IMR-90 (cell line): Measurements from ENCODE around the gene TMED4. TPM values are rescaled to one million over a fixed set of nuclear protein-coding genes. Genes with fewer than 3 reads are reported as not detected.

ENCODE experiments used
- ATAC-seq: fragments of 200-7000 bp; cut with Tn5 transposase; 2 replicates; pipeline ENCODE4 v1.9.1; 2020; ENCODE audit warnings: low read depth, mild to moderate bottlenecking, moderate library complexity
- BruUV-seq: library from RNA; stranded (reverse); fragments of 400-500 nt; replicated peaks from 2 replicates; lab custom pipeline; 2021; lab: Mats Ljungman, UMichigan
- CTCF ChIA-PET: fragments of 300-600 bp; formaldehyde crosslinking; extraction: SDS; loops from one replicate; lab custom pipeline; 2021; ENCODE audit warnings: antibody characterized with exemption; lab: Yijun Ruan, JAX
- POLR2A ChIA-PET: fragments of 300-600 bp; sonication (Branson Sonifier 250); formaldehyde crosslinking; loops from one replicate; lab custom pipeline; 2022; ENCODE audit warnings: antibody characterized with exemption; ENCODE audit not compliant: unreplicated experiment; lab: Charles Lee
- DNase-seq: peaks from one replicate; pipeline ENCODE4 v3.0.0; 2013
- H2AFZ ChIP-seq: replicated peaks from 2 replicates; pipeline ENCODE3; 2013; ENCODE audit warnings: low read length, mild to moderate bottlenecking; ENCODE audit not compliant: poor library complexity
- H2AK5ac ChIP-seq: 2 replicates; pipeline ENCODE4 v1.6.1; 2013; ENCODE audit warnings: low read depth, low read length, inconsistent platforms
- H2AK9ac ChIP-seq: replicated peaks from 2 replicates; pipeline ENCODE3; 2013; ENCODE audit warnings: mild to moderate bottlenecking, low read depth, low read length, moderate library complexity; ENCODE audit not compliant: poor library complexity
- H2BK120ac ChIP-seq: 2 replicates; pipeline ENCODE4 v1.6.1; 2013; ENCODE audit warnings: low read depth, low read length, inconsistent platforms
- H2BK15ac ChIP-seq: 3 replicates; pipeline ENCODE4 v1.6.1; 2013; ENCODE audit warnings: low read depth, low read length, inconsistent platforms
- H2BK20ac ChIP-seq: 2 replicates; pipeline ENCODE4 v1.6.1; 2013; ENCODE audit warnings: low read depth, mild to moderate bottlenecking, inconsistent platforms, low read length, moderate library complexity
- H2BK5ac ChIP-seq: 2 replicates; pipeline ENCODE4 v1.6.1; 2013; ENCODE audit warnings: mild to moderate bottlenecking, low read depth, low read length, inconsistent platforms; ENCODE audit not compliant: poor library complexity, severe bottlenecking
- H3K14ac ChIP-seq: replicated peaks from 2 replicates; pipeline ENCODE4 v1.6.1; 2013; ENCODE audit warnings: low read depth, low read length, inconsistent platforms
- H3K18ac ChIP-seq: 2 replicates; pipeline ENCODE4 v1.6.1; 2013; ENCODE audit warnings: low read depth, low read length, control low read depth
- H3K23ac ChIP-seq: 2 replicates; pipeline ENCODE4 v1.6.1; 2013; ENCODE audit warnings: low read depth, low read length, inconsistent platforms
- H3K27ac ChIP-seq: 2 replicates; pipeline ENCODE4 v1.5.1; 2013; ENCODE audit warnings: mild to moderate bottlenecking, control low read depth, low read length; ENCODE audit not compliant: insufficient read depth
- H3K27me3 ChIP-seq: 2 replicates; pipeline ENCODE4 v1.6.1; 2013; ENCODE audit warnings: low read length; ENCODE audit not compliant: control insufficient read depth, insufficient read depth
- H3K36me3 ChIP-seq: 2 replicates; pipeline ENCODE4 v1.6.1; 2013; ENCODE audit warnings: low read length, mixed read lengths; ENCODE audit not compliant: control insufficient read depth, insufficient read depth
- H3K4ac ChIP-seq: 2 replicates; pipeline ENCODE4 v1.6.1; 2013; ENCODE audit warnings: low read depth, low read length, inconsistent platforms
- H3K4me1 ChIP-seq: 2 replicates; pipeline ENCODE4 v1.6.1; 2013; ENCODE audit warnings: low read length, mixed read lengths; ENCODE audit not compliant: control insufficient read depth, insufficient read depth
- H3K4me2 ChIP-seq: 2 replicates; pipeline ENCODE4 v1.6.1; 2013; ENCODE audit warnings: low read depth, mild to moderate bottlenecking, control low read depth, low read length, moderate library complexity
- H3K4me3 ChIP-seq: 2 replicates; pipeline ENCODE4 v1.5.1; 2013; ENCODE audit warnings: low read depth, mild to moderate bottlenecking, control low read depth, low read length, moderate library complexity; ENCODE audit not compliant: insufficient read depth
- H3K56ac ChIP-seq: 2 replicates; pipeline ENCODE4 v1.6.1; 2013; ENCODE audit warnings: low read length, inconsistent platforms; ENCODE audit not compliant: insufficient read depth; ENCODE audit errors: extremely low read depth
- H3K79me1 ChIP-seq, 2 experiments: 2 replicates each; pipeline ENCODE4 v1.6.1; 2013; ENCODE audit warnings: low read length in 2 of 2, inconsistent platforms in 1 of 2, low read depth in 1 of 2
- H3K9ac ChIP-seq: 2 replicates; pipeline ENCODE4 v1.6.1; 2013; ENCODE audit warnings: low read depth, low read length, control low read depth
- H3K9me1 ChIP-seq: 2 replicates; pipeline ENCODE4 v1.6.1; 2013; ENCODE audit warnings: low read length, inconsistent platforms; ENCODE audit not compliant: insufficient read depth
- H3K9me3 ChIP-seq: 2 replicates; pipeline ENCODE4 v1.6.1; 2013; ENCODE audit warnings: low read length; ENCODE audit not compliant: control insufficient read depth, insufficient read depth
- H4K20me1 ChIP-seq: 2 replicates; pipeline ENCODE4 v1.6.1; 2013; ENCODE audit warnings: low read length, inconsistent platforms; ENCODE audit not compliant: insufficient read depth
- H4K5ac ChIP-seq: 2 replicates; pipeline ENCODE4 v1.6.1; 2013; ENCODE audit warnings: mild to moderate bottlenecking, low read depth, low read length, control low read depth
- H4K8ac ChIP-seq, 2 experiments: 2 replicates each; pipeline ENCODE4 v1.6.1; 2013; ENCODE audit warnings: low read depth in 2 of 2, low read length in 2 of 2, control low read depth in 1 of 2, inconsistent platforms in 1 of 2
- H4K91ac ChIP-seq: 2 replicates; pipeline ENCODE4 v1.6.1; 2013; ENCODE audit warnings: low read depth, low read length, inconsistent platforms; ENCODE audit not compliant: insufficient read depth
- MAFK ChIP-seq: IDR thresholded peaks from 2 replicates; pipeline ENCODE4 v1.6.1; 2012; ENCODE audit warnings: low read depth, low read length, improper control_type of control experiment
- NFE2L2 ChIP-seq: fragments of 150-350 bp; IDR thresholded peaks from 2 replicates; pipeline ENCODE4 v1.6.1; 2016; ENCODE audit warnings: low read depth, mild to moderate bottlenecking, low read length
- RAD21 ChIP-seq: IDR thresholded peaks from 2 replicates; pipeline ENCODE4 v1.6.1; 2012; ENCODE audit warnings: low read length, improper control_type of control experiment
- RFX5 ChIP-seq: IDR thresholded peaks from 2 replicates; pipeline ENCODE4 v1.8.0; 2012; ENCODE audit warnings: low read depth, mild to moderate bottlenecking, low read length, moderate library complexity
- SMC3 ChIP-seq: fragments of 150-350 bp; IDR thresholded peaks from 2 replicates; pipeline ENCODE4 v1.6.1; 2016; ENCODE audit warnings: low read depth, mild to moderate bottlenecking, antibody characterized with exemption, low read length, moderate library complexity
- WGBS, 2 experiments: methylation state at CpG; one replicate each; pipeline versions ENCODE4 v1.1.5 to v1.1.7; 2013; ENCODE audit warnings: missing lambda C conversion rate in 2 of 2; ENCODE audit not compliant: insufficient read length in 1 of 2; ENCODE audit errors: extremely low coverage in 2 of 2; 5-methylcytosine and 5-hydroxymethylcytosine counted together
- dilution Hi-C: fragments of 300-500 bp; cut with HindIII; formaldehyde crosslinking; loops from one replicate; pipeline ENCODE4 v1.14.3; 2018; ENCODE audit warnings: low sequenced_read_pairs; ENCODE audit not compliant: unreplicated experiment
- in situ Hi-C: fragments of 300-500 bp; cut with MboI; formaldehyde crosslinking; loops from 3 replicates; pipeline ENCODE4 v1.14.3; 2019; ENCODE audit warnings: low sequenced_read_pairs, inconsistent platforms, mixed read lengths
- intact Hi-C: fragments of 100-400 bp; cut with micrococcal nuclease; formaldehyde crosslinking; loops from 2 replicates; pipeline ENCODE4 v1.10.0; 2022
- polyA plus RNA-seq, 3 experiments: library from polyadenylated mRNA; depleted of rRNA; stranded (reverse); fragments of >200 nt; gene quantifications; 2 replicates each; pipeline ENCODE4 v1.2.3, GENCODE V29; 2012; ENCODE audit warnings: low replicate concordance in 1 of 3
- total RNA-seq: library from RNA; depleted of rRNA; stranded (reverse); fragments of >200 nt; gene quantifications from 2 replicates; pipeline ENCODE4 v1.2.3, GENCODE V29; 2012

TMED4 gene
- total and polyA plus RNA-seq, 2 of the 4 experiments (the other 2 are of a cell fraction) = 58.6 to 92.7 TPM

GRCh38 chr7:44549457-44549856 is 32.6 kb downstream of the TMED4 start:
- H3K9me3 ChIP-seq = peaks cover 3% of the 10 kb centered on the region
- H3K14ac ChIP-seq = no peak overlapping the region
- in situ Hi-C loops (no loop called here), dilution Hi-C loops (no loop called here), intact Hi-C loops (no loop called here)
- no peak for TF ChIP-seq NFE2L2
- TF ChIP-seq RAD21 = no peak
- TF ChIP-seq RFX5 = no peak
- no peak for TF ChIP-seq MAFK
- no peak for TF ChIP-seq SMC3
- WGBS, 2 experiments = no CpG with 5 or more reads among the region's 3 CpGs
- H4K8ac ChIP-seq = no peak overlapping the region
- peaks cover 16% of the 10 kb centered on the region for H3K27me3 ChIP-seq
- no peak overlapping the region for H2AK9ac ChIP-seq
- ATAC-seq (no peak), DNase-seq (no peak)
- no peak overlapping the region for H3K23ac ChIP-seq
- no peak overlapping the region for H4K5ac ChIP-seq
- no peak overlapping the region for H2BK5ac ChIP-seq
- no peak overlapping the region for H2AFZ ChIP-seq
- no peak overlapping the region for H2BK20ac ChIP-seq
- BruUV-seq = no TSS peak
- ChIA-PET POLR2A (no interaction called here), CTCF (interaction anchor here (1.2 to 2.0 kb wide), 2 partner anchors 15 to 16 kb away, joined by 3 to 4 read pairs; no protein-coding TSS in a partner anchor)
- H3K4me1 ChIP-seq = no peaks in the 10 kb centered on the region
- no peak overlapping the region for H4K91ac ChIP-seq
- H3K9me1 ChIP-seq = no peaks in the 10 kb centered on the region
- no peak overlapping the region for H3K56ac ChIP-seq
- no peak overlapping the region for H3K27ac ChIP-seq
- H4K20me1 ChIP-seq = no peaks in the 10 kb centered on the region
- no peak overlapping the region for H3K9ac ChIP-seq
- H3K79me1 ChIP-seq = no peaks in the 10 kb centered on the region
- no peak overlapping the region for H3K4me2 ChIP-seq
- no peak overlapping the region for H3K4me3 ChIP-seq
- no peak overlapping the region for H2BK120ac ChIP-seq
- no peak overlapping the region for H2BK15ac ChIP-seq
- H3K36me3 ChIP-seq = no peaks in the 10 kb centered on the region
- H2AK5ac ChIP-seq = no peak overlapping the region
- H3K4ac ChIP-seq = no peak overlapping the region
- no peak overlapping the region for H3K18ac ChIP-seq
